Fibroblast of lung (primary cell): ENCODE measurements around the gene FGA.

Source experiments
- EZH2 ChIP-seq: IDR thresholded peaks from 2 replicates; pipeline ENCODE4 v1.5.1; 2012; ENCODE audit warnings: low read length, control low read depth, mild to moderate bottlenecking; ENCODE audit errors: missing control alignments
- TF ChIP-seq, protein P1 (sequence below), 2 donors: IDR thresholded peaks in 1 of 2; conservative IDR thresholded peaks in 1 of 2; 1 replicate in 1 of 2; 2 replicates in 1 of 2; pipeline ENCODE4 v1.5.1; 2011 to 2012; ENCODE audit warnings: low read length in 2 of 2, control low read depth in 1 of 2, inconsistent platforms in 1 of 2, low read depth in 1 of 2, mild to moderate bottlenecking in 1 of 2

DNA sequence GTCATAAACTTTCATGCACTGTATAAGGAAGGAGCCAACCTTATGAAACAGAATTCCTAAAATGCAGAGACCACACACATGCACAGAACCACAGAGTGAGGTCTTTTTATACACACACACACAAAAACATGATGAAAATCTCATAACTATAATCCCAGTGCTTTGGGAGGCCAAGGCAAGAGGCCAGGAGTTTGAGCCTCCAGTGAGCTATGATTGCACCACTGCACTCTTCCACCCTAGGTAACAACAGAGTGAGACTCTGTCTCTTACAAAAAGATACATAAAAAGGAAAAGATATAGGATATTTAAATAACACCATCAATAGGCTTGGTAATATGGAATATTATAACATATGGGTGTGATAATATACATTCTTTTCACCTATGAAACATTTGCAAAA is 10.6 kb downstream of the FGA start:
- TF ChIP-seq, protein P1, sequence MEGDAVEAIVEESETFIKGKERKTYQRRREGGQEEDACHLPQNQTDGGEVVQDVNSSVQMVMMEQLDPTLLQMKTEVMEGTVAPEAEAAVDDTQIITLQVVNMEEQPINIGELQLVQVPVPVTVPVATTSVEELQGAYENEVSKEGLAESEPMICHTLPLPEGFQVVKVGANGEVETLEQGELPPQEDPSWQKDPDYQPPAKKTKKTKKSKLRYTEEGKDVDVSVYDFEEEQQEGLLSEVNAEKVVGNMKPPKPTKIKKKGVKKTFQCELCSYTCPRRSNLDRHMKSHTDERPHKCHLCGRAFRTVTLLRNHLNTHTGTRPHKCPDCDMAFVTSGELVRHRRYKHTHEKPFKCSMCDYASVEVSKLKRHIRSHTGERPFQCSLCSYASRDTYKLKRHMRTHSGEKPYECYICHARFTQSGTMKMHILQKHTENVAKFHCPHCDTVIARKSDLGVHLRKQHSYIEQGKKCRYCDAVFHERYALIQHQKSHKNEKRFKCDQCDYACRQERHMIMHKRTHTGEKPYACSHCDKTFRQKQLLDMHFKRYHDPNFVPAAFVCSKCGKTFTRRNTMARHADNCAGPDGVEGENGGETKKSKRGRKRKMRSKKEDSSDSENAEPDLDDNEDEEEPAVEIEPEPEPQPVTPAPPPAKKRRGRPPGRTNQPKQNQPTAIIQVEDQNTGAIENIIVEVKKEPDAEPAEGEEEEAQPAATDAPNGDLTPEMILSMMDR (conservative IDR thresholded peaks at IDR 0.05 in 1 of 2, IDR thresholded peaks at IDR 0.05 in 1 of 2; ENCODE audit: low read depth in 1 of 2, low read length in 2 of 2): no peak
- no peak for TF ChIP-seq EZH2
